Nephron (organoid): Measurements from ENCODE around the gene CALML3.

Experiments used
- H3K27ac Mint-ChIP-seq, 3 experiments: 2 replicates each; pipeline ENCODE4 v1.8.0; 2020; ENCODE audit warnings: mixed read lengths in 3 of 3, mild to moderate bottlenecking in 2 of 3, moderate library complexity in 1 of 3
- H3K27me3 Mint-ChIP-seq: 2 replicates; pipeline ENCODE4 v1.8.0; 2021; ENCODE audit warnings: low read depth, mild to moderate bottlenecking, moderate library complexity, mixed read lengths
- H3K36me3 Mint-ChIP-seq: 2 replicates; pipeline ENCODE4 v1.8.0; 2020; ENCODE audit warnings: low read depth, mixed read lengths
- H3K4me1 Mint-ChIP-seq: 2 replicates; pipeline ENCODE4 v1.8.0; 2020; ENCODE audit warnings: mixed read lengths
- H3K4me3 Mint-ChIP-seq, 3 experiments: 2 replicates each; pipeline ENCODE4 v1.8.0; 2020; ENCODE audit warnings: mild to moderate bottlenecking in 3 of 3, mixed read lengths in 3 of 3, moderate library complexity in 2 of 3
- H3K9me3 Mint-ChIP-seq: 2 replicates; pipeline ENCODE4 v1.8.0; 2020; ENCODE audit warnings: mixed read lengths
- CTCF ChIP-seq, 3 experiments: fragments of 200-600 bp; sonication (generic); IDR thresholded peaks; one replicate each; pipeline ENCODE4 v1.5.0; 2021; ENCODE audit warnings: antibody characterized with exemption in 3 of 3; ENCODE audit not compliant: unreplicated experiment in 3 of 3

Gene CALML3

GRCh38 chr10:5479481-5480161, 45.1 kb upstream of the CALML3 start:
- H3K9me3 Mint-ChIP-seq: no peaks in the 10 kb centered on the region
- no peak overlapping the region for H3K4me3 Mint-ChIP-seq
- H3K4me1 Mint-ChIP-seq: peaks cover 31% of the 10 kb centered on the region
- H3K27me3 Mint-ChIP-seq: peaks cover 8% of the 10 kb centered on the region
- peak overlapping the region; percentile 9 to 60 (median 42) for H3K27ac Mint-ChIP-seq
- H3K36me3 Mint-ChIP-seq: no peaks in the 10 kb centered on the region
- TF ChIP-seq CTCF (IDR thresholded peaks at IDR 0.05; ENCODE audit: unreplicated experiment in 3 of 3): no peak

- H3K27ac Mint-ChIP-seq: peak overlapping the region in 1 of 3 experiments; percentile 20
- H3K4me3 Mint-ChIP-seq: no peak overlapping the region
- H3K9me3 Mint-ChIP-seq: no peaks in the 10 kb centered on the region
- no peaks in the 10 kb centered on the region for H3K36me3 Mint-ChIP-seq
- peaks cover 12% of the 10 kb centered on the region for H3K27me3 Mint-ChIP-seq
- peaks cover 31% of the 10 kb centered on the region for H3K4me1 Mint-ChIP-seq
- no peak for TF ChIP-seq CTCF (IDR thresholded peaks at IDR 0.05; ENCODE audit: unreplicated experiment in 3 of 3)
Measured at GRCh38 chr10:5480162-5480941, 44.4 kb upstream of the CALML3 start.

DNA sequence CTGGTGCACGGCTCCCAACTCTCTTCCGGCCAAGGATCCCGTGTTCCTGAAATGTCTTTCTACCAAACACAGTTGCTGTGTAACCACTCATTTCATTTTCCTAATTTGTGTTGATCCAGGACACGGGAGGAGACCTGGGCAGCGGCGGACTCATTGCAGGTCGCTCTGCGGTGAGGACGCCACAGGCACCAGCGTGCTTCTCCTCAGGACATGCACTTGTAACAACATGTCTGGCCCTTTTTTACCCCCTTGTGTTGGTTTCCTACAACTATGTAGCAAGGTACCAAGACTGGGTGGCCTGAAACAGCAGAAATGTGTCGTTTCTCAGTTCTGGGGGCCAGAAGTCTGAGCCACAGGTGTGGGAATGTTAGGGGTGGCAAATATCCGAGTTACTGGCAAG, 43.6 kb upstream of the CALML3 start:
- H3K4me3 Mint-ChIP-seq: no peak overlapping the region
- H3K36me3 Mint-ChIP-seq: no peaks in the 10 kb centered on the region

DNA sequence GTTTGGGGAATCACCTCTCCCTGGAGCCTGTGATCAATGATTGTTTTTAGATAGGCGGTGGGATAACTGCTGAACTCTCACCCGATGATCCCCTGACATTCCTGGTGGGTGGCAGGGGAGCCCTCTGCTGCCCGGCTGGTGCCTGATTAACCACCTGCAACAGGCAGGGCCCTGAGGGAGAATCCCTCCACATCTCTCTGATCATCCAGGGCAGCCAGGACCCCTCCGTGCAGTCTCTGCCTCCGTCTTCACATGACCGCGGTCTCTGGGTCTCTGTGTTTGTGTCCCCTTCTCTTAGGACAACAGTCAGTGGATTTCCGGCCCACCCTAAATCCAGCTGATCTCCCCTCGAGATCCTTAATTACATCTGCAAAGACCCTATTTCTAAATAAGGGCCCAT, 42.7 kb upstream of the CALML3 start:
- Mint-ChIP-seq H3K27me3 (peaks cover 12% of the 10 kb centered on the region), H3K9me3 (no peaks in the 10 kb centered on the region), H3K36me3 (no peaks in the 10 kb centered on the region), H3K27ac (peak overlapping the region in 1 of 3 experiments; percentile 74), H3K4me1 (peaks cover 39% of the 10 kb centered on the region), H3K4me3 (no peak overlapping the region)
- TF ChIP-seq CTCF (IDR thresholded peaks at IDR 0.05; ENCODE audit: unreplicated experiment in 3 of 3): no peak

More for the DNA sequence above, 43.6 kb upstream of the CALML3 start:
- H3K27ac Mint-ChIP-seq: peak overlapping the region in 2 of 3 experiments; percentile 20 to 77
- TF ChIP-seq CTCF (IDR thresholded peaks at IDR 0.05; ENCODE audit: unreplicated experiment in 3 of 3): no peak
- peaks cover 34% of the 10 kb centered on the region for H3K4me1 Mint-ChIP-seq
- H3K9me3 Mint-ChIP-seq: no peaks in the 10 kb centered on the region
- peaks cover 12% of the 10 kb centered on the region for H3K27me3 Mint-ChIP-seq

DNA sequence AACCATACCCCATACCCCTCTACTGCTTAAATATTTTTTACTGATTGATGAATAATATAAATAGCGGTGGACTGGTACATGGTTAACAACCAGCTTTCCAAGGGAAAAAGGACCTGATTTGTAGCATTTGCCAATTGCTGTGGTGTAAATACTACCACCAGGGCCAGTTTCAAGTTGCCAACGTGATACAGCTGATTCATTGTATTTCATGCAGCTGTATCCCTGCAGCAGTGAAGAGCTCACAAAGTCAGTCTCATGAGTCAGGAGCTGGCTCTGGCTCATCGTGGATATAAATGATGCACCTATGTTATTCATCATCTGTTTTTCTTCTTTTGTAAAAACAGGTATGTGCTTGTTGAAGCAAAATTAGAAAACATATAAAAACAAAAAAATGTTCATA, 40.6 kb upstream of the CALML3 start:
- no peak overlapping the region for H3K4me3 Mint-ChIP-seq
- H3K4me1 Mint-ChIP-seq: peaks cover 27% of the 10 kb centered on the region
- peaks cover 7% of the 10 kb centered on the region for H3K27me3 Mint-ChIP-seq
- no peak overlapping the region for H3K27ac Mint-ChIP-seq
- no peaks in the 10 kb centered on the region for H3K36me3 Mint-ChIP-seq
- no peak for TF ChIP-seq CTCF (IDR thresholded peaks at IDR 0.05; ENCODE audit: unreplicated experiment in 3 of 3)
- H3K9me3 Mint-ChIP-seq: no peaks in the 10 kb centered on the region
